ENCODE data around the gene MYO1H. TPM values are rescaled to one million over a fixed set of nuclear protein-coding genes. Genes with fewer than 3 reads are reported as not detected.

Gene MYO1H
- total RNA-seq, 1 donor from 2014 or later = not detected

DNA sequence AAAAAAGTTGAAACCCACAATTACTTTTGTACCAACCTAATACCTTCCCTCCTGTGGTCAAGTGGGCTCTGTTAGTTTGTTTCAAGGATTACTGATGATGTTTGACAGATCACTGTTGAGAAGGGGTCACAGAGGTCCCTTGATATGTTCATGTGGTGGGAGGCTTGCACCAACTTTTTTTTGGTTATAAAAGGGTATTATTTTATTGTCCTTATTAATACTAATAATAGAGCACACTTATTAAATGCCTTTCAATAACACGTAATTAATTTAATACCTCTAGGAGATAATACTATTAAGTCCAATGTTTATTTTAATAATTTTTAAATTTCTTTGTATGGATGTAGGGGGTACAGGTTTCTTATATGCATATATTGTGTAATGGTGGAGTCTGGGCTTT, 134.2 kb downstream of the MYO1H start:
- TF ChIP-seq, protein P1, sequence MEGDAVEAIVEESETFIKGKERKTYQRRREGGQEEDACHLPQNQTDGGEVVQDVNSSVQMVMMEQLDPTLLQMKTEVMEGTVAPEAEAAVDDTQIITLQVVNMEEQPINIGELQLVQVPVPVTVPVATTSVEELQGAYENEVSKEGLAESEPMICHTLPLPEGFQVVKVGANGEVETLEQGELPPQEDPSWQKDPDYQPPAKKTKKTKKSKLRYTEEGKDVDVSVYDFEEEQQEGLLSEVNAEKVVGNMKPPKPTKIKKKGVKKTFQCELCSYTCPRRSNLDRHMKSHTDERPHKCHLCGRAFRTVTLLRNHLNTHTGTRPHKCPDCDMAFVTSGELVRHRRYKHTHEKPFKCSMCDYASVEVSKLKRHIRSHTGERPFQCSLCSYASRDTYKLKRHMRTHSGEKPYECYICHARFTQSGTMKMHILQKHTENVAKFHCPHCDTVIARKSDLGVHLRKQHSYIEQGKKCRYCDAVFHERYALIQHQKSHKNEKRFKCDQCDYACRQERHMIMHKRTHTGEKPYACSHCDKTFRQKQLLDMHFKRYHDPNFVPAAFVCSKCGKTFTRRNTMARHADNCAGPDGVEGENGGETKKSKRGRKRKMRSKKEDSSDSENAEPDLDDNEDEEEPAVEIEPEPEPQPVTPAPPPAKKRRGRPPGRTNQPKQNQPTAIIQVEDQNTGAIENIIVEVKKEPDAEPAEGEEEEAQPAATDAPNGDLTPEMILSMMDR (IDR thresholded peaks at IDR 0.05) = no peak
- no peak overlapping the region for H3K27ac Mint-ChIP-seq (ENCODE audit: unreplicated experiment)

DNA sequence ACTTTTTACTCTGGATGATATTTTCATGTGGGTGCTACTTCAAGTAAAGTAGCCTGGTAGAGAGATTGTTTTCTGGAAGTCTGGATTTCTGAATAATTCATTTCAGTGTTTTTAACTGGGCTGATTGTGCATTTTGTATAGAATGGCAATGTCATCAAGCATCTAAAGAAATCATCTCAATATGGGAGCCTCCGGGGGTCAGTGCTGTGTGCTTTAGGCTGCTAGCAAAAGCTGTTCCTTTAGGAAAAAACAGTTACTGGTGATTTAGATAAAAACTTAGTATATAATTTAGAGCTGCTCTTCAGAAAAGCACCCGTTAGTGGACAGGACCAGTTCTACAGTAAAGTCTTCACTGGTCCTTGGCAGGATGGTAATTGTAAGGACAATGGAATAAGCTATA, 134.8 kb downstream of the MYO1H start:
- TF ChIP-seq, protein P1 (IDR thresholded peaks at IDR 0.05) = no peak
- Mint-ChIP-seq H3K9me3 (ENCODE audit: low read depth) (no peaks in the 10 kb centered on the region), H3K36me3 (ENCODE audit: low read depth) (peaks cover 21% of the 10 kb centered on the region), H3K4me1 (ENCODE audit: low read depth) (peaks cover 19% of the 10 kb centered on the region), H3K27ac (ENCODE audit: unreplicated experiment) (no peak overlapping the region), H3K4me3 (ENCODE audit: unreplicated experiment) (no peak overlapping the region), H3K27me3 (ENCODE audit: low read depth) (no peaks in the 10 kb centered on the region)
- DNase-seq (ENCODE audit: low spot score) = no peak

More for the DNA sequence above, 134.2 kb downstream of the MYO1H start:
- peaks cover 19% of the 10 kb centered on the region for H3K4me1 Mint-ChIP-seq (ENCODE audit: low read depth)
- DNase-seq (ENCODE audit: low spot score) = no peak
- H3K9me3 Mint-ChIP-seq (ENCODE audit: low read depth) = no peaks in the 10 kb centered on the region
- H3K4me3 Mint-ChIP-seq (ENCODE audit: unreplicated experiment) = no peak overlapping the region
- H3K27me3 Mint-ChIP-seq (ENCODE audit: low read depth) = no peaks in the 10 kb centered on the region
- peaks cover 17% of the 10 kb centered on the region for H3K36me3 Mint-ChIP-seq (ENCODE audit: low read depth)

DNA sequence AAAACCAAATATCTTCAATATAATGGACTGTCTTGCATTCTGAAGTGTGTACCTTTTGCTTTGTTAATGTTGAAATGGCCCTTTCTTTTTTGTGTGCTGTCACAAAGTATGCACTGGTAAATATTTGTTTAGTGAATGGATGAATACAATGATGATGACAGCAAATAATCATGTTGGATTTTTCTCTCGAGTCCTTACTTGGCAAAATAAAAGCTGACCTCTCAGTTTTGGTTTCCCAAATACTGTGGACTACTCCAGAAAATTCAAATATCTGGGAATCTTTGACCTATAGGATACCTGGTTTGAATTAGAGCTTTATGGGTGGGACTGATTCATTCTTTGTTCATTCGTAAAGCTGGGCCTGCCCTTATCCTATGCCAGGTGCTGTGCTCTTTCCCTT, 135.2 kb downstream of the MYO1H start:
- DNase-seq (ENCODE audit: low spot score) = no peak
- TF ChIP-seq, protein P1 (IDR thresholded peaks at IDR 0.05) = no peak
- Mint-ChIP-seq H3K9me3 (ENCODE audit: low read depth) (no peaks in the 10 kb centered on the region), H3K4me1 (ENCODE audit: low read depth) (peaks cover 16% of the 10 kb centered on the region), H3K36me3 (ENCODE audit: low read depth) (peaks cover 21% of the 10 kb centered on the region), H3K27ac (ENCODE audit: unreplicated experiment) (no peak overlapping the region), H3K27me3 (ENCODE audit: low read depth) (no peaks in the 10 kb centered on the region), H3K4me3 (ENCODE audit: unreplicated experiment) (no peak overlapping the region)

DNA sequence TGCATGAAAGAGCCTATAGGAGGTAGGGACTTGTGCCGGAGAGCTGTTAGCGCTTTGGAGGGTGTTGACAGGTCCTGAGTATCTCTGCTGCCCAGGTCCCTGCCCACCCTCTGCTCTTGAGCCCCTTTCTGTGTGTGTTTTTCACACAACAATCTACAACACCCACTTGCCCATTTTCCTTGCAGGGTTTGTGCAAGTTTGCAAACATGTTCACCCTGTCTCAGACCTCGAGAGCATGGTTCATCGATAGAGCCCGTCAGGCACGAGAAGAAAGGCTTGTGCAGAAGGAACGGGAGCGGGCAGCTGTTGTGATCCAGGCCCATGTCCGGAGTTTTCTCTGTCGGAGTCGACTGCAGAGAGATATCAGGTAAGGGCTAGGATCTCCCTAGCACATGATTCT, 135.6 kb downstream of the MYO1H start:
- Mint-ChIP-seq H3K4me3 (ENCODE audit: unreplicated experiment) (no peak overlapping the region), H3K4me1 (ENCODE audit: low read depth) (peaks cover 12% of the 10 kb centered on the region), H3K36me3 (ENCODE audit: low read depth) (peaks cover 22% of the 10 kb centered on the region), H3K27ac (ENCODE audit: unreplicated experiment) (no peak overlapping the region), H3K9me3 (ENCODE audit: low read depth) (no peaks in the 10 kb centered on the region), H3K27me3 (ENCODE audit: low read depth) (no peaks in the 10 kb centered on the region)
- DNase-seq (ENCODE audit: low spot score) = no peak
- TF ChIP-seq, protein P1 (IDR thresholded peaks at IDR 0.05) = no peak

DNA sequence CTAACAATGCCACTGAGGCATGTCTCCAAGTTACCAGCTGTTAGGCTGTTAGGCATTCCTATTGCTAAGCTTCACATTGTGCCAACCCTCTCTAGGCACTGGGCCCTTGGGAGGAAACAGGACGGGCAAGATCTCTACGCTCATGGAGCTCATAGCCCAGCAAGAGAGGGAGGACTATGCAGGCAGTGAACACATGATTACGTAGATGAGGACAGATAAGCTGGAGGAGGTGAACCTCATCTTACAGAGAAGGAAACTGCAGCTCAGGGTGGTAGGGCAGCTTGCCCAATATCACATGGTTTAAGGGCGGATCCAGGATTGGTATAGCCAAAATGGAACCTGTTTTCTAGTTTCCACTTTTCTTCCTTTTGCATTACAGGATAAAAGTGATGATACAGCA, 137.5 kb downstream of the MYO1H start:
- Mint-ChIP-seq H3K27ac (ENCODE audit: unreplicated experiment) (no peak overlapping the region), H3K4me3 (ENCODE audit: unreplicated experiment) (no peak overlapping the region), H3K36me3 (ENCODE audit: low read depth) (peaks cover 36% of the 10 kb centered on the region), H3K27me3 (ENCODE audit: low read depth) (no peaks in the 10 kb centered on the region), H3K4me1 (ENCODE audit: low read depth) (no peaks in the 10 kb centered on the region), H3K9me3 (ENCODE audit: low read depth) (no peaks in the 10 kb centered on the region)
- TF ChIP-seq, protein P1 (IDR thresholded peaks at IDR 0.05) = no peak
- no peak for DNase-seq (ENCODE audit: low spot score)
